Sigmoid colon (tissue), 3 donors: Measurements from ENCODE around the gene TMEM256.

Source experiments
- CTCF ChIP-seq, 4 experiments: fragments of 450-650 bp in 3 of 4; fragments of 200-600 bp in 1 of 4; IDR thresholded peaks; one replicate each; pipeline ENCODE4 v1.5.1; 2016 to 2019; ENCODE audit warnings: antibody characterized with exemption in 4 of 4, mild to moderate bottlenecking in 3 of 4, moderate library complexity in 2 of 4
- POLR2A ChIP-seq, 2 donors: fragments of 450-650 bp; IDR thresholded peaks; one replicate each; pipeline ENCODE4 v1.6.1; 2016; ENCODE audit warnings: antibody characterized with exemption in 2 of 2, mild to moderate bottlenecking in 2 of 2, moderate library complexity in 2 of 2

- TF ChIP-seq CTCF (IDR thresholded peaks at IDR 0.05) (no peak), POLR2A (IDR thresholded peaks at IDR 0.05) (no peak)
Measured at GRCh38 chr17:7409716-7410115, 5.8 kb upstream of the TMEM256 start.
